Spinal cord (tissue), 10 donors: ENCODE data around the gene GSK3B. TPM values are rescaled to one million over a fixed set of nuclear protein-coding genes. Genes with fewer than 3 reads are reported as not detected.

ENCODE experiments used
- DNase-seq, 6 donors: peaks; one replicate each; pipeline versions ENCODE4 v3.0.0 to v3.0.0-alpha.2; 2013 to 2015; ENCODE audit warnings: low spot score in 6 of 6, low read depth in 4 of 6
- H3K27ac ChIP-seq: one replicate; pipeline ENCODE4 v1.5.1; 2013; ENCODE audit warnings: low read depth, low read length, control low read depth
- H3K27me3 ChIP-seq: one replicate; pipeline ENCODE4 v1.6.1; 2013; ENCODE audit warnings: low read length; ENCODE audit not compliant: control insufficient read depth, insufficient read depth
- H3K36me3 ChIP-seq: one replicate; pipeline ENCODE4 v1.6.1; 2013; ENCODE audit warnings: low read length; ENCODE audit not compliant: control insufficient read depth, insufficient read depth
- H3K4me1 ChIP-seq: one replicate; pipeline ENCODE4 v1.6.1; 2013; ENCODE audit warnings: low read length; ENCODE audit not compliant: control insufficient read depth, insufficient read depth
- H3K4me3 ChIP-seq: one replicate; pipeline ENCODE4 v1.5.1; 2013; ENCODE audit warnings: low read depth, low read length, control low read depth
- H3K9me3 ChIP-seq: one replicate; pipeline ENCODE4 v1.6.1; 2013; ENCODE audit warnings: low read length; ENCODE audit not compliant: control insufficient read depth, insufficient read depth
- WGBS: methylation state at CpG from one replicate; pipeline ENCODE4 v1.1.5; 2013; ENCODE audit warnings: missing lambda C conversion rate; ENCODE audit not compliant: insufficient coverage; 5-methylcytosine and 5-hydroxymethylcytosine counted together
- polyA plus RNA-seq, 2 donors: library from polyadenylated mRNA; unstranded; fragments of 120-200 nt; gene quantifications; one replicate each; pipeline ENCODE4 v1.2.1, GENCODE V29; 2013; ENCODE audit not compliant: insufficient read length in 2 of 2
- total RNA-seq, 2 donors: library from RNA; depleted of rRNA in 1 of 2; stranded (reverse); fragments of 120-200 nt in 1 of 2; fragments of >200 nt in 1 of 2; gene quantifications; one replicate each; pipeline versions ENCODE4 v1.2.3 to v1.2.4, GENCODE V29; 2013 to 2014
- donor health status: healthy.

Gene GSK3B
- total and polyA plus RNA-seq, 4 donors: 53.3 to 113 (median 73.1) TPM

GRCh38 chr3:119858957-119859356 is 235.3 kb downstream of the GSK3B start:
- WGBS: no CpG with 5 or more reads among the region's 2 CpGs

GRCh38 chr3:119856695-119857094 is 237.6 kb downstream of the GSK3B start:
- Histone ChIP-seq H3K27me3 (no peaks in the 10 kb centered on the region), H3K9me3 (peaks cover 5% of the 10 kb centered on the region), H3K4me1 (no peaks in the 10 kb centered on the region), H3K4me3 (no peak overlapping the region), H3K27ac (no peak overlapping the region), H3K36me3 (no peaks in the 10 kb centered on the region)
- no CpG with 5 or more reads among the region's 3 CpGs for WGBS
- DNase-seq: no peak

More at GRCh38 chr3:119858957-119859356, 235.3 kb downstream of the GSK3B start:
- H3K4me1 ChIP-seq: no peaks in the 10 kb centered on the region
- DNase-seq: no peak
- no peak overlapping the region for H3K27ac ChIP-seq
- peaks cover 5% of the 10 kb centered on the region for H3K9me3 ChIP-seq
- peaks cover 3% of the 10 kb centered on the region for H3K36me3 ChIP-seq
- no peak overlapping the region for H3K4me3 ChIP-seq
- H3K27me3 ChIP-seq: no peaks in the 10 kb centered on the region

GRCh38 chr3:119849126-119849525 is 245.1 kb downstream of the GSK3B start:
- Histone ChIP-seq H3K36me3 (no peaks in the 10 kb centered on the region), H3K27ac (no peak overlapping the region), H3K4me3 (no peak overlapping the region), H3K27me3 (no peaks in the 10 kb centered on the region), H3K4me1 (no peaks in the 10 kb centered on the region), H3K9me3 (no peaks in the 10 kb centered on the region)
- no peak for DNase-seq
- no CpG with 5 or more reads among the region's 2 CpGs for WGBS

- Histone ChIP-seq H3K36me3 (peaks cover 9% of the 10 kb centered on the region), H3K9me3 (no peaks in the 10 kb centered on the region), H3K4me1 (no peaks in the 10 kb centered on the region), H3K4me3 (no peak overlapping the region), H3K27ac (no peak overlapping the region), H3K27me3 (no peaks in the 10 kb centered on the region)
- whole genome bisulfite sequencing: no CpG with 5 or more reads among the region's 2 CpGs
- DNase-seq: no peak
Measured at GRCh38 chr3:119841808-119842471, 252.3 kb downstream of the GSK3B start.

- Histone ChIP-seq H3K9me3 (no peaks in the 10 kb centered on the region), H3K4me1 (no peaks in the 10 kb centered on the region), H3K4me3 (no peak overlapping the region), H3K36me3 (peaks cover 3% of the 10 kb centered on the region), H3K27ac (no peak overlapping the region), H3K27me3 (no peaks in the 10 kb centered on the region)
- no peak for DNase-seq
Measured at GRCh38 chr3:119835556-119835955, 258.7 kb downstream of the GSK3B start.

GRCh38 chr3:119834754-119835370 is 259.4 kb downstream of the GSK3B start:
- peaks cover 3% of the 10 kb centered on the region for H3K36me3 ChIP-seq
- H3K4me3 ChIP-seq: no peak overlapping the region
- H3K27me3 ChIP-seq: no peaks in the 10 kb centered on the region
- no peak for DNase-seq
- WGBS: 100% methylated on average over 1 of the region's 2 CpGs
- no peaks in the 10 kb centered on the region for H3K4me1 ChIP-seq
- H3K9me3 ChIP-seq: no peaks in the 10 kb centered on the region
- no peak overlapping the region for H3K27ac ChIP-seq

- 14% methylated on average over 1 of the region's 1 CpG for WGBS
Measured at GRCh38 chr3:119831941-119832371, 262.3 kb downstream of the GSK3B start.

GRCh38 chr3:119831022-119831421 is 263.2 kb downstream of the GSK3B start:
- Histone ChIP-seq H3K9me3 (no peaks in the 10 kb centered on the region), H3K27ac (no peak overlapping the region), H3K36me3 (no peaks in the 10 kb centered on the region), H3K4me3 (no peak overlapping the region), H3K4me1 (no peaks in the 10 kb centered on the region), H3K27me3 (no peaks in the 10 kb centered on the region)
- no CpG with 5 or more reads among the region's 3 CpGs for WGBS
- DNase-seq: no peak

More at GRCh38 chr3:119831941-119832371, 262.3 kb downstream of the GSK3B start:
- DNase-seq: no peak
- Histone ChIP-seq H3K27me3 (no peaks in the 10 kb centered on the region), H3K27ac (no peak overlapping the region), H3K36me3 (no peaks in the 10 kb centered on the region), H3K4me3 (no peak overlapping the region), H3K9me3 (no peaks in the 10 kb centered on the region), H3K4me1 (no peaks in the 10 kb centered on the region)

- peak in 2 of 6 donors; percentile 43 to 54 for DNase-seq
- Histone ChIP-seq H3K27ac (no peak overlapping the region), H3K4me1 (no peaks in the 10 kb centered on the region), H3K4me3 (no peak overlapping the region), H3K9me3 (no peaks in the 10 kb centered on the region), H3K36me3 (peaks cover 3% of the 10 kb centered on the region), H3K27me3 (no peaks in the 10 kb centered on the region)
- 33% methylated on average over 2 of the region's 2 CpGs for WGBS
Measured at GRCh38 chr3:119829420-119829819, 264.8 kb downstream of the GSK3B start.
